Kidney epithelial cell (primary cell): ENCODE data around the gene NTM. TPM values are rescaled to one million over a fixed set of nuclear protein-coding genes. Genes with fewer than 3 reads are reported as not detected.

Source experiments
- DNase-seq: peaks from one replicate; pipeline ENCODE4 v3.0.0-alpha.2; 2010; ENCODE audit warnings: low read depth
- H3K27me3 ChIP-seq: 2 replicates; pipeline ENCODE4 v1.6.0; 2011; ENCODE audit warnings: low read length; ENCODE audit not compliant: control insufficient read depth, insufficient read depth
- H3K36me3 ChIP-seq: 2 replicates; pipeline ENCODE4 v1.5.1; 2011; ENCODE audit warnings: low read length; ENCODE audit not compliant: control insufficient read depth, insufficient read depth
- H3K4me3 ChIP-seq: 2 replicates; pipeline ENCODE4 v1.5.1; 2011; ENCODE audit warnings: low read depth, mild to moderate bottlenecking, control low read depth, low read length
- CTCF ChIP-seq: IDR thresholded peaks from 2 replicates; pipeline ENCODE4 v1.5.1; 2011; ENCODE audit warnings: mild to moderate bottlenecking, moderate library complexity, low read length, control low read depth, inconsistent platforms; ENCODE audit not compliant: insufficient read depth, poor library complexity, severe bottlenecking
- total RNA-seq: library from RNA; depleted of rRNA; stranded (reverse); fragments of >200 nt; gene quantifications from 2 replicates; pipeline ENCODE4 v1.2.3, GENCODE V29; 2015

Gene NTM
- total RNA-seq, 1 donor from 2014 or later: 111 TPM

DNA sequence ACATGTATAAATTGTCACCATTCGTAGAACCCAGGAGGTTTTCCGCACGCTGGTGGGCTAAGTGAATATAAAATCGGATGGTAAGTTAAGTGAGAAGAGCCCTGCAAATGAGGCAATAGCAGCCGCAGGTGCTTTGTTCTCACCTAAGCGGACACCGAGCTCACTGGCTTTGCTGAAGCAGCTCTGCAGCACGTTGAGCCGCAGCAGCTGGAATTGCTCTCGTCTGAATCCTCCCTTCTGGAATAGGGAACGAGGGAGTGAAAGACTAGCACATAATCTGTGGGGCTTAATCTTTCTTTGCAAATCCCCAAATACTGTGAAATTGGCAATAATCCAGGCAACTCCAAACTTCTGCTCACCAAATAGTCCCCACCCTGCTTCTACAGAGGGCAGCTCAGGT lies 488.1 kb downstream of the NTM start:
- TF ChIP-seq CTCF: no peak
- H3K4me3 ChIP-seq: no peak overlapping the region
- DNase-seq: no peak
- H3K27me3 ChIP-seq: no peaks in the 10 kb centered on the region
- H3K36me3 ChIP-seq: no peaks in the 10 kb centered on the region

DNA sequence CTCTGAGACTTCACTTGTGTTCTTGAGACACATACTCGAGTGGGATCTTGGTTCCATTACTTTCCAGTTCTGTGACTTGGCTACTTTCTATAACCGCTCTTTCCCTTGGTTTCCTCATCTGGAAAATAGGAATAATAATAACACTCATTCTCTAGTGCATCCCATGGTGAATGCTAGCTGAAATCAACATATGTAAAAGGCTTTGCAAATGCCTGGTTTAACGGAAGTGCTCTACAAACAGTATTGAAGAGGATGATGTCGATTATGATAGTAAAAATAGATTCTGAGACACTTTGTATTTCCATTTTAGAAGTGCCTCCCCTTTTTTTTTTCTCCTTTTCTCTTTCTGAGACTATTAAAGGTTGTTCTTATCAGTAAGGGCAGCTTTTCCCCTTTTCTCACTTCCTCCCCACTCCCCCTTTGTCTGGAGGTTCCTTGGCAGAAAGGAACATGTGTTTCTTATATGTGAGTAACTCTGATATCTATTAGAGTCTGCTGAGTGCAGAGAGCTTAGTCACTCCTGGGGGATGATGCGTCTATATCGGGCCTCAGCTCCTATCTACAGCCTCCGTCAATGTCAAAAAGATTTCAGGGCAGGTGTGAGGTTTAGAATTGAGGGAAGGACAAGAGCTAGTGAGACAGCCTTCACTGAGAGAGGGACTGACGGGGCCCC lies 489.3 kb downstream of the NTM start:
- H3K36me3 ChIP-seq: no peaks in the 10 kb centered on the region
- no peak for TF ChIP-seq CTCF
- H3K4me3 ChIP-seq: no peak overlapping the region
- no peak for DNase-seq
- no peaks in the 10 kb centered on the region for H3K27me3 ChIP-seq

DNA sequence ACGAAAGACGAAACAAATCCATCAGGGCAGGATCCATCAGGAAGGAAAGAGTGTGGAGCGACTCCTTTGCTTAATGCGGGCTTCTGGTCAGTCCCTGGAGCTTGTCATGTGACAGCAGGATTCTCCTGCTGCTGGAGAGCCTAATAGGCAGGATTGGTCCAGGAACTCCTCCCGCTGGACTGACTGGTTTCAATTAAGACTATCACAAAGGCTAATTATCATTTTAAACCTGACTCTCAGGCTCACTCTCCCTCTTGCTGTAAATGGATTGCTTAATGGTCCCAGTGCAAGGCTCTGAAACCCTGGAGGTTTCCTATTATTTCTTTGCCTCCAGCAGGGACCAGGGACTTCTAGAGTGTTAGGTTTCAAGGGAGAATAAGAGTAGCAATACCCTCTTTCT lies 493.8 kb downstream of the NTM start:
- no peaks in the 10 kb centered on the region for H3K27me3 ChIP-seq
- no peak for TF ChIP-seq CTCF
- no peak for DNase-seq
- H3K36me3 ChIP-seq: no peaks in the 10 kb centered on the region
- no peak overlapping the region for H3K4me3 ChIP-seq

DNA sequence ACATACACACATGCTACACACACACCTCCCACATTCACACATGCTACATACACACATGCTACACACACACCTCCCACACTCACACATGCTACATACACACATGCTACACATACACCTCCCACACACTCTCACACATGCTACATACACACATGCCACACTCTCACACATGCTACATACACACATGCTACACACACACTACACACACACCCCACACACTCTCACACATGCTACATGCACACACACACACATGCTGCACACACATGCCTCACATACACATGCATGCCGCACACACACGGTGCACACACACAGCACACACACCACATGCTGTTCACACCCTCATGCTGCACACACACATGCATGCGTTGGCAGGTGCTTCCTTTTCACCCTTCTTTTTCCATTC lies 495.4 kb downstream of the NTM start:
- DNase-seq: no peak
- Histone ChIP-seq H3K27me3 (no peaks in the 10 kb centered on the region), H3K4me3 (no peak overlapping the region), H3K36me3 (no peaks in the 10 kb centered on the region)
- no peak for TF ChIP-seq CTCF

- no peak for TF ChIP-seq CTCF
- H3K27me3 ChIP-seq: no peaks in the 10 kb centered on the region
- H3K4me3 ChIP-seq: no peak overlapping the region
Measured at GRCh38 chr11:131866535-131867400, 496.4 kb downstream of the NTM start.

More at GRCh38 chr11:131866535-131867400, 496.4 kb downstream of the NTM start:
- H3K36me3 ChIP-seq: no peaks in the 10 kb centered on the region
- DNase-seq: no peak
